K562 (cell line): ENCODE results near the gene TEDC1. TPM values are rescaled to one million over a fixed set of nuclear protein-coding genes. Genes with fewer than 3 reads are reported as not detected.
A peak's percentile ranks its signal among the peaks of the same experiment; 100 is the strongest.

Experiments
- ATAC-seq: fragments of 200-7000 bp; cut with Tn5 transposase; 3 replicates; pipeline ENCODE4 v1.9.1; 2020; ENCODE audit warnings: moderate library complexity
- BruUV-seq: library from RNA; stranded (reverse); fragments of 400-500 nt; replicated peaks from 2 replicates; lab custom pipeline; 2021; lab: Mats Ljungman, UMichigan
- CTCF ChIA-PET: fragments of 300-600 bp; formaldehyde crosslinking; extraction: SDS; loops from one replicate; lab custom pipeline; 2021; ENCODE audit warnings: low intra/inter-chr PET ratio; lab: Yijun Ruan, JAX
- POLR2A ChIA-PET: fragments of 300-600, 350-650 bp; sonication (Branson Sonifier 250); formaldehyde crosslinking; extraction: SDS; loops from one replicate; lab custom pipeline; 2021; ENCODE audit warnings: antibody characterized with exemption, inconsistent platforms; lab: Yijun Ruan, JAX
- DNase-seq, 4 experiments: peaks; one replicate each; pipeline versions ENCODE4 v3.0.0 to v3.0.0-alpha.2; 2011 to 2018; ENCODE audit warnings: low spot score in 3 of 4, mixed read lengths in 3 of 4; ENCODE audit errors: extremely low read depth in 1 of 4
- FAIRE-seq: peaks from 2 replicates; lab custom pipeline; 2011; peaks lifted over from hg19 to GRCh38; lab: Jason Lieb, UNC
- H2AFZ ChIP-seq: 2 replicates; pipeline ENCODE4 v1.6.0; 2011; ENCODE audit warnings: low read depth, low read length, control low read depth, inconsistent platforms
- H3K27ac ChIP-seq: fragments of 200-600 bp; 3 replicates; pipeline ENCODE4 v1.8.0; 2011; ENCODE audit warnings: low read depth, mild to moderate bottlenecking, control low read depth, inconsistent platforms, low read length, moderate library complexity, mixed read lengths; ENCODE audit errors: extremely low read depth
- H3K27me3 ChIP-seq, 2 experiments: fragments of 300-600 bp in 1 of 2; 2 replicates in 1 of 2; 3 replicates in 1 of 2; pipeline versions ENCODE4 v1.6.0 to v1.8.0; 2011; ENCODE audit warnings: inconsistent platforms in 2 of 2, low read length in 2 of 2, mild to moderate bottlenecking in 1 of 2, mixed read lengths in 1 of 2, moderate library complexity in 1 of 2; ENCODE audit not compliant: control insufficient read depth in 2 of 2, insufficient read depth in 2 of 2
- H3K36me3 ChIP-seq: fragments of 300-600 bp; 3 replicates; pipeline ENCODE4 v1.8.0; 2011; ENCODE audit warnings: mild to moderate bottlenecking, low read length, inconsistent platforms; ENCODE audit not compliant: control insufficient read depth, insufficient read depth
- H3K4me1 ChIP-seq, 2 experiments: fragments of 200-600 bp in 1 of 2; replicated peaks in 1 of 2; 2 replicates in 1 of 2; 3 replicates in 1 of 2; pipeline versions ENCODE4 v1.5.1 to v1.8.0; 2011; ENCODE audit warnings: inconsistent platforms in 2 of 2, low read length in 2 of 2, mild to moderate bottlenecking in 1 of 2, mixed read lengths in 1 of 2, moderate library complexity in 1 of 2; ENCODE audit not compliant: control insufficient read depth in 2 of 2, insufficient read depth in 2 of 2
- H3K4me2 ChIP-seq: 2 replicates; pipeline ENCODE4 v1.6.1; 2011; ENCODE audit warnings: low read length, control low read depth, inconsistent platforms, mixed read lengths; ENCODE audit not compliant: insufficient read depth
- H3K4me3 ChIP-seq: fragments of 200-600 bp; sonication (generic), shearing (Covaris generic); 2 replicates; pipeline ENCODE4 v1.5.1; 2016; ENCODE audit warnings: control low read depth, inconsistent platforms
- H3K79me2 ChIP-seq: fragments of 200-600 bp; 3 replicates; pipeline ENCODE4 v1.8.0; 2011; ENCODE audit warnings: low read length, inconsistent platforms; ENCODE audit not compliant: control insufficient read depth, insufficient read depth
- H3K9ac ChIP-seq, 2 experiments: 2 replicates each; pipeline versions ENCODE4 v1.6.0 to v1.6.1; 2011; ENCODE audit warnings: low read depth in 2 of 2, low read length in 2 of 2, control low read depth in 1 of 2, inconsistent platforms in 1 of 2, mild to moderate bottlenecking in 1 of 2, mixed read lengths in 1 of 2; ENCODE audit not compliant: insufficient read depth in 1 of 2
- H3K9me1 ChIP-seq: one replicate; pipeline ENCODE4 v1.6.0; 2011; ENCODE audit warnings: inconsistent platforms, mild to moderate bottlenecking, low read length, moderate library complexity; ENCODE audit not compliant: control insufficient read depth, insufficient read depth
- H3K9me3 ChIP-seq: replicated peaks from 2 replicates; pipeline ENCODE4 v1.5.1; 2011; ENCODE audit warnings: low read depth, low read length, inconsistent platforms; ENCODE audit not compliant: control insufficient read depth, insufficient read depth
- H4K20me1 ChIP-seq: replicated peaks from 2 replicates; pipeline ENCODE4 v1.6.1; 2011; ENCODE audit warnings: low read length, inconsistent platforms, mixed read lengths; ENCODE audit not compliant: control insufficient read depth, insufficient read depth
- KLF10 ChIP-seq: fragments of 250-450 bp; sonication (Bioruptor Pico); IDR thresholded peaks from 2 replicates; pipeline ENCODE4 v1.6.1; 2021; ENCODE audit warnings: matching md5 sums
- NCOA4 ChIP-seq: fragments of 450-650 bp; IDR thresholded peaks from 2 replicates; pipeline ENCODE4 v1.6.1; 2018; ENCODE audit warnings: mild to moderate bottlenecking; ENCODE audit not compliant: partially characterized antibody
- NFIC ChIP-seq: fragments of 450-650 bp; IDR thresholded peaks from 2 replicates; pipeline ENCODE4 v1.6.1; 2017; ENCODE audit warnings: mild to moderate bottlenecking, inconsistent platforms
- POLR2G ChIP-seq: fragments of 200-400 bp; formaldehyde crosslinking; IDR thresholded peaks from 2 replicates; pipeline ENCODE4 v1.6.1; 2017; ENCODE audit warnings: low read depth, mild to moderate bottlenecking, antibody characterized with exemption, low read length, moderate library complexity
- TRIM28 ChIP-seq: fragments of 450-650 bp; IDR thresholded peaks from 2 replicates; pipeline ENCODE4 v1.6.1; 2017
- ZFX ChIP-seq: sonication (generic); formaldehyde crosslinking; IDR thresholded peaks from 2 replicates; pipeline ENCODE4 v1.8.0; 2022; ENCODE audit warnings: mild to moderate bottlenecking, missing genetic modification reagents, moderate library complexity
- ZNF445 ChIP-seq: fragments of 250-450 bp; sonication (Bioruptor Pico); IDR thresholded peaks from 2 replicates; pipeline ENCODE4 v1.4.0; 2020; ENCODE audit warnings: low read depth, mild to moderate bottlenecking, moderate library complexity
- ZNF584 ChIP-seq: fragments of 200-800 bp; sonication (Bioruptor generic); IDR thresholded peaks from 2 replicates; pipeline ENCODE4 v1.6.1; 2016; ENCODE audit warnings: low read depth, mild to moderate bottlenecking, missing genetic modification characterization, missing compliant biosample characterization
- ZNF79 ChIP-seq: fragments of 250-450 bp; sonication (Bioruptor Pico); IDR thresholded peaks from 2 replicates; pipeline ENCODE4 v1.4.0; 2020; ENCODE audit warnings: low read depth, mild to moderate bottlenecking, moderate library complexity
- WGBS: fragments of 100-300 bp; shearing (Covaris generic); methylation state at CpG from one replicate; pipeline ENCODE4 v1.1.6; 2016; ENCODE audit warnings: low coverage, mixed read lengths; ENCODE audit not compliant: insufficient coverage; ENCODE audit errors: missing lambda C conversion rate; 5-methylcytosine and 5-hydroxymethylcytosine counted together
- in situ Hi-C: fragments of 300-500 bp; cut with MboI; formaldehyde crosslinking; loops from 4 replicates; pipeline ENCODE4 v1.15.0; 2018; ENCODE audit warnings: inconsistent platforms, mixed read lengths
- intact Hi-C: fragments of 100-400 bp; cut with micrococcal nuclease; formaldehyde crosslinking; loops from 2 replicates; pipeline ENCODE4 v1.14.2; 2022
- polyA plus RNA-seq, 8 experiments: library from polyadenylated mRNA; depleted of rRNA in 4 of 8; stranded (reverse) in 5 of 8; unstranded in 3 of 8; fragments of >200 nt; fragmentation: Nextera tagmentation in 2 of 8; fragmentation: Illumina TruSeq in 1 of 8; extraction: Ambion mirVana in 2 of 8; extraction: Trizol in 1 of 8; gene quantifications; 2 replicates each; pipeline versions ENCODE4 v1.2.1 to v1.2.3, GENCODE V29; 2011 to 2014; ENCODE audit warnings: inconsistent platforms in 1 of 8, missing spikeins in 1 of 8
- total RNA-seq, 7 experiments: library from RNA; depleted of rRNA in 6 of 7; stranded (reverse); fragments of >200 nt in 6 of 7; fragmentation: Illumina TruSeq in 2 of 7; extraction: Trizol in 2 of 7; gene quantifications; 2 replicates each; pipeline versions ENCODE4 v1.2.1 to v1.2.3, GENCODE V29; 2011 to 2021; ENCODE audit warnings: low replicate concordance in 1 of 7

TEDC1 gene
- total and polyA plus RNA-seq, 9 of the 15 experiments (the other 6 are each of a cell fraction or from before 2014, with no cell fraction given), result 0.21 to 28.3 (median 5.9) TPM

GRCh38 chr14:105470350-105471296 is 20.4 kb upstream of the TEDC1 start:
- H3K9ac ChIP-seq, result no peak overlapping the region
- 90% methylated on average over 7 of the region's 34 CpGs for WGBS
- no peaks in the 10 kb centered on the region for H3K9me1 ChIP-seq
- ATAC-seq, result no peak; the same call in 2 of the 3 replicates
- DNase-seq, result no peak
- POLR2A ChIA-PET, result interaction anchor here (1.2 kb wide), 1 partner anchor 24 kb away, joined by 4 read pairs; no protein-coding TSS in a partner anchor
- no peak overlapping the region for H2AFZ ChIP-seq
- peaks cover 0 to 69% of the 10 kb centered on the region in 2 experiments; a peak in 2 of 5 replicates for H3K4me1 ChIP-seq
- TF ChIP-seq NFIC (0 out of 2 replicates have a peak, but pooled peaks have one; percentile 4), ZNF584 (CRISPR knock-in tag) (no peak), ZNF79 (CRISPR knock-in tag) (no peak), KLF10 (CRISPR knock-in tag) (no peak), TRIM28 (no peak), ZFX (CRISPR knock-in tag) (no peak), NCOA4 (no peak), POLR2G (peak; percentile 55), ZNF445 (CRISPR knock-in tag) (no peak)
- FAIRE-seq, result no peak
- no peak overlapping the region for H3K4me2 ChIP-seq
- H3K9me3 ChIP-seq, result no peaks in the 10 kb centered on the region
- CTCF ChIA-PET, result no interaction called here
- H3K36me3 ChIP-seq, result peaks cover 35% of the 10 kb centered on the region; the same call in 1 of the 3 replicates
- H4K20me1 ChIP-seq, result no peaks in the 10 kb centered on the region; the same call in 1 of the 2 replicates
- in situ Hi-C loops, result no loop called here
- no peak overlapping the region for H3K27ac ChIP-seq
- H3K27me3 ChIP-seq, result peaks cover 0 to 5% of the 10 kb centered on the region in 2 experiments; a peak in 1 of 5 replicates
- no peaks in the 10 kb centered on the region for H3K79me2 ChIP-seq
- intact Hi-C loops, result loop anchor here (10.0 kb wide), 1 partner anchor 54 kb away; the partner anchor contains the start of gene TMEM121
- no TSS peak for BruUV-seq
- no peak overlapping the region for H3K4me3 ChIP-seq
